ENCODE results near the gene HAT1. TPM values are rescaled to one million over a fixed set of nuclear protein-coding genes. Genes with fewer than 3 reads are reported as not detected.

Gene HAT1
- total RNA-seq, 2 donors from 2014 or later = 17.3 to 25.3 TPM

GRCh38 chr2:171919453-171919852 lies 2.8 kb upstream of the HAT1 start:
- ATAC-seq (ENCODE audit: insufficient number of reproducible peaks, low FRiP score, low read depth) (no peak), DNase-seq (ENCODE audit: low spot score) (no peak)
- Histone ChIP-seq H3K36me3 (no peaks in the 10 kb centered on the region), H3K27me3 (replicated peaks; ENCODE audit: insufficient read depth) (no peaks in the 10 kb centered on the region), H3K4me1 (ENCODE audit: control insufficient read depth in 1 of 2, low read depth in 2 of 2) (peaks cover 8 to 19% of the 10 kb centered on the region in 2 donors), H3K9me3 (no peaks in the 10 kb centered on the region), H3K4me3 (no peak overlapping the region), H3K27ac (no peak overlapping the region)
- TF ChIP-seq CTCF (IDR thresholded peaks at IDR 0.05) = no peak

GRCh38 chr2:171921970-171922229 lies 361 bp upstream of the HAT1 start:
- ATAC-seq (ENCODE audit: insufficient number of reproducible peaks, low FRiP score, low read depth) = peak; percentile 21
- peak overlapping the region; percentile 91 to 92 for H3K27ac ChIP-seq
- H3K36me3 ChIP-seq = no peaks in the 10 kb centered on the region
- no peaks in the 10 kb centered on the region for H3K9me3 ChIP-seq
- H3K4me3 ChIP-seq = peak overlapping the region; percentile 85
- no peak for TF ChIP-seq CTCF (IDR thresholded peaks at IDR 0.05)
- no peaks in the 10 kb centered on the region for H3K27me3 ChIP-seq (replicated peaks; ENCODE audit: insufficient read depth)
- peaks cover 8 to 22% of the 10 kb centered on the region in 2 donors for H3K4me1 ChIP-seq (ENCODE audit: control insufficient read depth in 1 of 2, low read depth in 2 of 2)
- no peak for DNase-seq (ENCODE audit: low spot score)

- Histone ChIP-seq H3K9me3 (no peaks in the 10 kb centered on the region), H3K27me3 (replicated peaks; ENCODE audit: insufficient read depth) (no peaks in the 10 kb centered on the region), H3K27ac (peak overlapping the region; percentile 91 to 92), H3K4me3 (peak overlapping the region; percentile 85), H3K36me3 (no peaks in the 10 kb centered on the region), H3K4me1 (ENCODE audit: control insufficient read depth in 1 of 2, low read depth in 2 of 2) (peaks cover 8 to 22% of the 10 kb centered on the region in 2 donors)
- ATAC-seq (ENCODE audit: insufficient number of reproducible peaks, low FRiP score, low read depth) (peak; percentile 37), DNase-seq (ENCODE audit: low spot score) (no peak)
- no peak for TF ChIP-seq CTCF (IDR thresholded peaks at IDR 0.05)
Observed at GRCh38 chr2:171923206-171923605, 945 bp downstream of the HAT1 start.

- peak overlapping the region in 1 of 2 donors; percentile 20 for H3K27ac ChIP-seq
- no peak for ATAC-seq (ENCODE audit: insufficient number of reproducible peaks, low FRiP score, low read depth)
Observed at GRCh38 chr2:171924170-171924942, 2.1 kb downstream of the HAT1 start.

GRCh38 chr2:171930385-171930784 lies 8.1 kb downstream of the HAT1 start:
- DNase-seq (ENCODE audit: low spot score) (no peak), ATAC-seq (ENCODE audit: insufficient number of reproducible peaks, low FRiP score, low read depth) (no peak)
- H3K9me3 ChIP-seq = no peaks in the 10 kb centered on the region
- no peak for TF ChIP-seq CTCF (IDR thresholded peaks at IDR 0.05)
- peaks cover 5% of the 10 kb centered on the region for H3K36me3 ChIP-seq
- no peaks in the 10 kb centered on the region for H3K27me3 ChIP-seq (replicated peaks; ENCODE audit: insufficient read depth)
- no peaks in the 10 kb centered on the region for H3K4me1 ChIP-seq (ENCODE audit: control insufficient read depth in 1 of 2, low read depth in 2 of 2)
- no peak overlapping the region for H3K27ac ChIP-seq
- no peak overlapping the region for H3K4me3 ChIP-seq

More at GRCh38 chr2:171924170-171924942, 2.1 kb downstream of the HAT1 start:
- H3K4me1 ChIP-seq (ENCODE audit: control insufficient read depth in 1 of 2, low read depth in 2 of 2) = peaks cover 8 to 22% of the 10 kb centered on the region in 2 donors
- TF ChIP-seq CTCF (IDR thresholded peaks at IDR 0.05) = no peak
- no peak overlapping the region for H3K4me3 ChIP-seq
- H3K36me3 ChIP-seq = no peaks in the 10 kb centered on the region
- no peaks in the 10 kb centered on the region for H3K27me3 ChIP-seq (replicated peaks; ENCODE audit: insufficient read depth)
- no peaks in the 10 kb centered on the region for H3K9me3 ChIP-seq
- DNase-seq (ENCODE audit: low spot score) = no peak

All from thoracic aorta (tissue), 2 donors.